Astrocyte (in vitro differentiated cells and primary cell): ENCODE results near the gene GPR158. TPM values are rescaled to one million over a fixed set of nuclear protein-coding genes. Genes with fewer than 3 reads are reported as not detected.

Source experiments
- DNase-seq: peaks from one replicate; pipeline ENCODE4 v3.0.0-alpha.2; 2010; ENCODE audit warnings: low read depth
- FAIRE-seq: peaks from 2 replicates; lab custom pipeline; 2011; peaks lifted over from hg19 to GRCh38; lab: Jason Lieb, UNC
- H2AFZ ChIP-seq: 2 replicates; pipeline ENCODE4 v1.6.0; 2012; ENCODE audit warnings: low read depth, low read length, inconsistent platforms
- H3K27ac ChIP-seq: 2 replicates; pipeline ENCODE4 v1.5.1; 2011; ENCODE audit warnings: low read depth, low read length, inconsistent platforms
- H3K27me3 ChIP-seq: 2 replicates; pipeline ENCODE4 v1.6.0; 2011; ENCODE audit warnings: low read length, inconsistent platforms; ENCODE audit not compliant: insufficient read depth
- H3K36me3 ChIP-seq: 2 replicates; pipeline ENCODE4 v1.5.1; 2011; ENCODE audit warnings: low read length, inconsistent platforms; ENCODE audit not compliant: insufficient read depth
- H3K4me1 ChIP-seq: 2 replicates; pipeline ENCODE4 v1.5.1; 2011; ENCODE audit warnings: low read length, inconsistent platforms; ENCODE audit not compliant: insufficient read depth
- H3K4me2 ChIP-seq: 2 replicates; pipeline ENCODE4 v1.6.0; 2012; ENCODE audit warnings: low read length, inconsistent platforms
- H3K4me3 ChIP-seq: 2 replicates; pipeline ENCODE4 v1.5.1; 2011; ENCODE audit warnings: low read depth, mild to moderate bottlenecking, low read length, inconsistent platforms; ENCODE audit not compliant: insufficient read depth
- H3K79me2 ChIP-seq: 2 replicates; pipeline ENCODE4 v1.6.0; 2012; ENCODE audit warnings: mild to moderate bottlenecking, low read length, inconsistent platforms; ENCODE audit not compliant: insufficient read depth
- H3K9ac ChIP-seq: 2 replicates; pipeline ENCODE4 v1.6.0; 2012; ENCODE audit warnings: mild to moderate bottlenecking, low read length, inconsistent platforms
- H3K9me3 ChIP-seq: 2 replicates; pipeline ENCODE4 v1.5.1; 2012; ENCODE audit warnings: low read depth, mild to moderate bottlenecking, low read length, inconsistent platforms; ENCODE audit not compliant: insufficient read depth
- H4K20me1 ChIP-seq: 2 replicates; pipeline ENCODE4 v1.6.0; 2012; ENCODE audit warnings: low read length, inconsistent platforms; ENCODE audit not compliant: insufficient read depth
- H3K27ac Mint-ChIP-seq: one replicate; pipeline ENCODE4 v1.8.0; 2021; ENCODE audit warnings: mild to moderate bottlenecking, mixed read lengths; ENCODE audit not compliant: unreplicated experiment
- H3K27me3 Mint-ChIP-seq: one replicate; pipeline ENCODE4 v1.8.0; 2021; ENCODE audit warnings: low read depth, mixed read lengths; ENCODE audit not compliant: unreplicated experiment
- H3K36me3 Mint-ChIP-seq: one replicate; pipeline ENCODE4 v1.8.0; 2021; ENCODE audit warnings: low read depth, mixed read lengths; ENCODE audit not compliant: unreplicated experiment
- H3K4me1 Mint-ChIP-seq: one replicate; pipeline ENCODE4 v1.8.0; 2021; ENCODE audit warnings: low read depth, mixed read lengths; ENCODE audit not compliant: unreplicated experiment
- H3K4me3 Mint-ChIP-seq: one replicate; pipeline ENCODE4 v1.8.0; 2021; ENCODE audit warnings: mild to moderate bottlenecking, moderate library complexity, mixed read lengths; ENCODE audit not compliant: unreplicated experiment
- H3K9me3 Mint-ChIP-seq: one replicate; pipeline ENCODE4 v1.8.0; 2021; ENCODE audit warnings: mild to moderate bottlenecking, mixed read lengths; ENCODE audit not compliant: unreplicated experiment
- CTCF ChIP-seq: IDR thresholded peaks from 2 replicates; pipeline ENCODE4 v1.5.1; 2011; ENCODE audit warnings: low read depth, mild to moderate bottlenecking, inconsistent platforms, low read length, moderate library complexity; ENCODE audit not compliant: insufficient read depth
- EZH2 ChIP-seq: IDR thresholded peaks from 2 replicates; pipeline ENCODE4 v1.6.1; 2012; ENCODE audit warnings: mild to moderate bottlenecking, low read length, inconsistent platforms; ENCODE audit not compliant: insufficient read depth
- total RNA-seq: library from RNA; stranded (reverse); gene quantifications from 2 replicates; pipeline ENCODE4 v1.2.1, GENCODE V29; 2021

Gene GPR158
- total RNA-seq, 1 donor from 2014 or later = 0.27 TPM

GRCh38 chr10:25504306-25504705 is 329.5 kb downstream of the GPR158 start:
- no peak overlapping the region for H3K9ac ChIP-seq
- Mint-ChIP-seq H3K27me3 (no peaks in the 10 kb centered on the region), H3K36me3 (no peaks in the 10 kb centered on the region), H3K9me3 (no peaks in the 10 kb centered on the region), H3K27ac (no peak overlapping the region), H3K4me3 (no peak overlapping the region), H3K4me1 (peaks cover 15% of the 10 kb centered on the region)
- DNase-seq = no peak
- no peaks in the 10 kb centered on the region for H3K27me3 ChIP-seq
- H3K4me3 ChIP-seq = no peak overlapping the region
- TF ChIP-seq CTCF = no peak
- no peak for TF ChIP-seq EZH2
- H4K20me1 ChIP-seq = no peaks in the 10 kb centered on the region
- H3K27ac ChIP-seq = no peak overlapping the region
- no peaks in the 10 kb centered on the region for H3K79me2 ChIP-seq
- no peak overlapping the region for H3K4me2 ChIP-seq
- H3K36me3 ChIP-seq = no peaks in the 10 kb centered on the region
- H3K4me1 ChIP-seq = no peaks in the 10 kb centered on the region
- no peaks in the 10 kb centered on the region for H3K9me3 ChIP-seq
- no peak overlapping the region for H2AFZ ChIP-seq
- no peak for FAIRE-seq

DNA sequence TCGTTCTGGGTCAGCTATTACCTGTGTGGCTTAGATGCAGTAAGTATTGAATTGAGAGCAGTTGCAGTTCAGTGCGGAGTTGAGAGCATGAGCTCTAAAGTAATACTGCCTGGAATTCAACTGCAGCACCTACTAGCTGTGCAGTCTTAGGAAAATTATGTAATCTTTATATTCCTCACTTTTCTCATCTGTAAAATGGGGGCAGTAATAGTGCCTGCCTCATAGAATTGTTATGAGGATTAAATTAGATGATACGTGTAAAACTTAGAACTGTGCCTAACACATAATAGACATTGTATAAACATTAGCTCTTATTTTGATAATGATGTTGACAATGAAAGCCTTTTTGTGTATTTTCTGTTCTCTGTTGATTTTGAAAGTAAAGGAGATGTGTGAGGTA is 330.0 kb downstream of the GPR158 start:
- TF ChIP-seq CTCF (no peak), EZH2 (no peak)
- H2AFZ ChIP-seq = no peak overlapping the region

DNA sequence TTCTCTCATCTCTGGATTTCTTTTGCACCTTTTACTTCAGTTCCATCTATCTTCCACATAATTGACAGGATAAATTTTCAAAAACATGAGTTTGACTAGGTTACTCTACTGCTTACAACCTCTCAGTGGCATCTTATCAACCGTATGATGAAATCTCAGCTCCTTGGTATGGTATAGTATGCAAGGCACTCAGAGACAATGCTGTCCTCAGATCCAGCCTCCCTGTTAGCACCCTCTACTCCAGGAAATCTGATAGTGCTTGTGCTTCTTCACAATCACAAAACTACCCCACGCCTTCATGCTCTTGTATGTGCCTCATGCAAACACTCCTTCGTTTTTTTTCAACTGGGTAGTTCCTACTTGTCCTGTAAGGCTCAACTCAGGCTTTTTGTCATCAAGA is 330.7 kb downstream of the GPR158 start:
- H2AFZ ChIP-seq = no peak overlapping the region
- H3K27ac ChIP-seq = no peak overlapping the region
- no peaks in the 10 kb centered on the region for H3K27me3 ChIP-seq
- DNase-seq (no peak), FAIRE-seq (no peak)
- TF ChIP-seq EZH2 = no peak
- TF ChIP-seq CTCF = no peak
- H3K27me3 Mint-ChIP-seq = no peaks in the 10 kb centered on the region
- no peaks in the 10 kb centered on the region for H3K4me1 ChIP-seq
- no peaks in the 10 kb centered on the region for H3K36me3 ChIP-seq
- no peaks in the 10 kb centered on the region for H4K20me1 ChIP-seq
- no peak overlapping the region for H3K4me3 Mint-ChIP-seq
- H3K4me3 ChIP-seq = no peak overlapping the region
- no peak overlapping the region for H3K27ac Mint-ChIP-seq
- H3K4me1 Mint-ChIP-seq = peaks cover 15% of the 10 kb centered on the region
- no peak overlapping the region for H3K4me2 ChIP-seq
- H3K9me3 ChIP-seq = no peaks in the 10 kb centered on the region
- H3K9ac ChIP-seq = no peak overlapping the region
- no peaks in the 10 kb centered on the region for H3K79me2 ChIP-seq
- no peaks in the 10 kb centered on the region for H3K9me3 Mint-ChIP-seq
- no peaks in the 10 kb centered on the region for H3K36me3 Mint-ChIP-seq

More for the DNA sequence above, 330.0 kb downstream of the GPR158 start:
- H3K4me3 ChIP-seq = no peak overlapping the region
- Mint-ChIP-seq H3K27me3 (no peaks in the 10 kb centered on the region), H3K4me1 (peaks cover 15% of the 10 kb centered on the region), H3K9me3 (no peaks in the 10 kb centered on the region), H3K36me3 (no peaks in the 10 kb centered on the region), H3K4me3 (no peak overlapping the region), H3K27ac (no peak overlapping the region)
- FAIRE-seq (no peak), DNase-seq (no peak)
- no peak overlapping the region for H3K4me2 ChIP-seq
- H3K4me1 ChIP-seq = no peaks in the 10 kb centered on the region
- no peaks in the 10 kb centered on the region for H4K20me1 ChIP-seq
- no peak overlapping the region for H3K27ac ChIP-seq
- H3K36me3 ChIP-seq = no peaks in the 10 kb centered on the region
- no peaks in the 10 kb centered on the region for H3K27me3 ChIP-seq
- H3K79me2 ChIP-seq = no peaks in the 10 kb centered on the region
- H3K9ac ChIP-seq = no peak overlapping the region
- H3K9me3 ChIP-seq = no peaks in the 10 kb centered on the region
